Muscle of leg (tissue), 11 donors: Measurements from ENCODE around the gene SMG7. TPM values are rescaled to one million over a fixed set of nuclear protein-coding genes. Genes with fewer than 3 reads are reported as not detected.

ENCODE experiments used
- DNase-seq: peaks from one replicate; pipeline ENCODE4 v3.0.0; 2013
- H3K27ac ChIP-seq: one replicate; pipeline ENCODE4 v1.5.1; 2013; ENCODE audit warnings: mild to moderate bottlenecking, low read length, control low read depth
- H3K27me3 ChIP-seq: one replicate; pipeline ENCODE4 v1.6.1; 2013; ENCODE audit warnings: low read length; ENCODE audit not compliant: control insufficient read depth, insufficient read depth
- H3K36me3 ChIP-seq: one replicate; pipeline ENCODE4 v1.6.1; 2013; ENCODE audit warnings: low read length; ENCODE audit not compliant: control insufficient read depth, insufficient read depth
- H3K4me1 ChIP-seq: one replicate; pipeline ENCODE4 v1.6.1; 2013; ENCODE audit warnings: low read length; ENCODE audit not compliant: control insufficient read depth, insufficient read depth
- H3K4me3 ChIP-seq: one replicate; pipeline ENCODE4 v1.5.1; 2013; ENCODE audit warnings: low read length, control low read depth
- H3K9me3 ChIP-seq: replicated peaks from 2 replicates; pipeline ENCODE4 v1.6.1; 2013; ENCODE audit warnings: low read depth, low read length; ENCODE audit not compliant: control insufficient read depth
- WGBS: methylation state at CpG from one replicate; pipeline ENCODE4 v1.1.5; 2013; ENCODE audit warnings: missing lambda C conversion rate; ENCODE audit not compliant: insufficient coverage; 5-methylcytosine and 5-hydroxymethylcytosine counted together
- polyA plus RNA-seq, 8 donors: library from polyadenylated mRNA; unstranded; fragments of 120-200 nt; gene quantifications; one replicate each; pipeline versions ENCODE4 v1.2.1 to v1.2.3, GENCODE V29; 2013; ENCODE audit warnings: inconsistent platforms in 1 of 8, low replicate concordance in 1 of 8; ENCODE audit not compliant: insufficient read length in 8 of 8, insufficient read depth in 1 of 8
- total RNA-seq: library from RNA; stranded (reverse); fragments of 120-200 nt; gene quantifications from one replicate; pipeline ENCODE4 v1.2.4, GENCODE V29; 2013

Gene SMG7
- total and polyA plus RNA-seq, 9 donors = 14.7 to 37.6 (median 31.3) TPM

DNA sequence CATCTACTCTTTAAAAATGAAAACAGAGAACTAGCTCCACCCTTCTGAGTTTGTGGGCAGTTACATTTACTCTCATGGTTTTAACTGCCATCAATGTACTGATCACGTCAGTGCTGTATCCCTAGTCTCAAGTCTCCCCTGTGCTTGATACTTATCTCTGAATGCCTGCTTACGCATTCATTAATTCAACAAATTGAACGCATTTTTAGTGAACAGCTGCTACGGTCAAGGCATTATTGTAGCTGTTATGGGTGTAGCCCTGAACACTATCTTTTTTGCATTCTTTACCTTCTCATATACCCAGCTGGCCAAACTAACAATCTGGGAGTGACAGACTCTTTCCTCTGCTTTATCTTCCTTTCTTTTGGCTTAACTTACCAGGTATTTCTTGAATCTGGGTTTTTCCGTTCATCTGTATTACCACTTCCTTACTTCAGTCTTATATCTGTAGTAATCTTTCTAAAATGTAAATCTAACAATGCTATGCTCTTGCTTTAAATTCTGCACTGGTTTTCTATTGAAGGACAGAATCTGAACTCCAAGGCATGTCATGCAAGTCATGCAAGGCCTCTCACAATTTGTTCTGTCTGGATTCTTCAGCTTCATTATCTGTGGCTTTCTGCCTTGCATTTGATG lies 33.3 kb downstream of the SMG7 start:
- no peaks in the 10 kb centered on the region for H3K36me3 ChIP-seq
- no peak overlapping the region for H3K27ac ChIP-seq
- no peak for DNase-seq
- no peak overlapping the region for H3K4me3 ChIP-seq
- 100% methylated on average over 1 of the region's 5 CpGs for WGBS
- no peaks in the 10 kb centered on the region for H3K27me3 ChIP-seq
- H3K9me3 ChIP-seq = no peaks in the 10 kb centered on the region
- H3K4me1 ChIP-seq = no peaks in the 10 kb centered on the region

DNA sequence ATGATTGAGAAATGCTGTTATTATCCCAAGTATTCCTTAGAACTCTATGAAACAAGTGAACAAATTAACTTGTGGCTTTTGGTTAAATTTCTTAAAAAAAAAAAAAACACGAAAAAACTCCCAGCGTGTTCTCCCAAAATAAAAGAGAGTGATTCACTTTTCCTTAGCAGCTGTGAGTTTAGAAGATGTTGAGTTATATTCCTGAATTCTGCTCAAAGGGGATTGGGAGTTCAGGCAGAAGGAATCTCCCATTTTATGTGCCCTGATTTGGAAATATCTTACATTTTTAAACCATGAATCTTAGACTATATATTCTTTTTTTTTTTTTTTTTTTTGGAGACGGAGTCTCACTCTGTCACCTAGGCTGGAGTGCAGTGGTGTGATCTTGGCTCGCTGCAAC lies 34.3 kb downstream of the SMG7 start:
- no peak overlapping the region for H3K27ac ChIP-seq
- H3K4me3 ChIP-seq = no peak overlapping the region
- H3K4me1 ChIP-seq = no peaks in the 10 kb centered on the region
- no peaks in the 10 kb centered on the region for H3K27me3 ChIP-seq
- no peaks in the 10 kb centered on the region for H3K36me3 ChIP-seq
- WGBS = 100% methylated on average over 1 of the region's 4 CpGs
- no peaks in the 10 kb centered on the region for H3K9me3 ChIP-seq
- no peak for DNase-seq

DNA sequence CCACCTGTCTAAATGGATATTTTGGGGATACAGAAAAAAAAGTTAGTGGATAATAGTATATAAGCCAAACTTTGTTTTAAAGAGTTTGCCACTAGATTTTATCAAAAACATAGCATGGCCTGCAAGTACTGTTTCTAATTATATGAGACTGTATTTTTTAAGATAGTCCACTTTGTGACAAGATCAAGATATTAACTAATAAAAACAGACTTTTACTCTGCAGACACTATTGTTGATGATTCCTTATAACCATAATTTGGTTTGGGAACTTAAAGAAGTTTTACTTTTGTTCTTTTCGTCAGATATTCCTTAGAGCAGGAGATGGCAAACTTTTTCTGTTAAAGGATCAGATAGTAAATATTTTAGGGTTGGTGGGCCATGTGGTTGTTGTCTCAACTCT lies 36.4 kb downstream of the SMG7 start:
- DNase-seq = no peak
- Histone ChIP-seq H3K36me3 (no peaks in the 10 kb centered on the region), H3K4me3 (no peak overlapping the region), H3K27me3 (no peaks in the 10 kb centered on the region), H3K4me1 (no peaks in the 10 kb centered on the region), H3K9me3 (no peaks in the 10 kb centered on the region), H3K27ac (no peak overlapping the region)
- WGBS = no CpG with 5 or more reads among the region's 1 CpG

DNA sequence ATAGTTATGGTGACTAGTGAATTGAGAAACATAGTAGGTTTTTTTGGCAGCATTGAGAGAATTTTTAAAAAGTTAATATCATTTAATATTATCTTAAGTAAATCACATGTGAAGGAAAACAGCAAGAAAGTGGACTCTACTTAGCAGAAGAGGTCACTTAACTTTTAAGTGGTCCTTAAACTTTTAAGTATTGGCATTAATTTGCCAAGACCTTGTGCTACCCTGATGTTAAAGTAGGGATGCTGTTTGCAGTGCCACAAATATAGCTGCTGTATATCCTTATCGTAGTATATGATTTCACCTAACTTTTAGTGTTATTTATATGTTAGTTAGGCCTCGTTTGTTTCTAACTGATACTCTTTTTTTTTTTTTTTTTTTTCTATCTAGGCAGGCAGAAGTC lies 40.2 kb downstream of the SMG7 start:
- Histone ChIP-seq H3K9me3 (no peaks in the 10 kb centered on the region), H3K27ac (no peak overlapping the region), H3K4me3 (no peak overlapping the region), H3K4me1 (no peaks in the 10 kb centered on the region), H3K36me3 (peaks cover 1% of the 10 kb centered on the region), H3K27me3 (no peaks in the 10 kb centered on the region)
- no peak for DNase-seq
- no CpG with 5 or more reads among the region's 2 CpGs for WGBS

DNA sequence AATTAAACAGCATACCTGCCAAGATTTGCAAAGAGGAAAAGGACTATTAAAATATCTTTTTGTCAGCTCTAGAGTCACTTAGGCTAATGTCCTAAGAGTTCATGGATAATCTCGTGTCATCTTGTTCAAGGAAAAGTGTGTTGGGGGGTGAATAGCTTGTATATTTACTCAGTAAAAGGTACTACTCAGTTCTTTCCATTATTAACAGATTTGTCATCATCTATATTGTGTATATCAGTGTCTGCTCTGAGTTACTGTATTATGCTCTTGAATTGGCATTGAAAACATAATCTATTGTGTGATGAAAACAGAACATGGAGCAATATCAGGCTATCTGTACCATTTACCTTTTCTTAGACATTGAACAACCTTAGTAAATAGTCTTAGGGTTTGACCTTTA lies 41.9 kb downstream of the SMG7 start:
- H3K27ac ChIP-seq = no peak overlapping the region
- H3K36me3 ChIP-seq = peaks cover 8% of the 10 kb centered on the region
- no peak overlapping the region for H3K4me3 ChIP-seq
- no peak for DNase-seq
- WGBS = no CpG with 5 or more reads among the region's 1 CpG
- H3K27me3 ChIP-seq = no peaks in the 10 kb centered on the region
- no peaks in the 10 kb centered on the region for H3K4me1 ChIP-seq
- no peaks in the 10 kb centered on the region for H3K9me3 ChIP-seq

DNA sequence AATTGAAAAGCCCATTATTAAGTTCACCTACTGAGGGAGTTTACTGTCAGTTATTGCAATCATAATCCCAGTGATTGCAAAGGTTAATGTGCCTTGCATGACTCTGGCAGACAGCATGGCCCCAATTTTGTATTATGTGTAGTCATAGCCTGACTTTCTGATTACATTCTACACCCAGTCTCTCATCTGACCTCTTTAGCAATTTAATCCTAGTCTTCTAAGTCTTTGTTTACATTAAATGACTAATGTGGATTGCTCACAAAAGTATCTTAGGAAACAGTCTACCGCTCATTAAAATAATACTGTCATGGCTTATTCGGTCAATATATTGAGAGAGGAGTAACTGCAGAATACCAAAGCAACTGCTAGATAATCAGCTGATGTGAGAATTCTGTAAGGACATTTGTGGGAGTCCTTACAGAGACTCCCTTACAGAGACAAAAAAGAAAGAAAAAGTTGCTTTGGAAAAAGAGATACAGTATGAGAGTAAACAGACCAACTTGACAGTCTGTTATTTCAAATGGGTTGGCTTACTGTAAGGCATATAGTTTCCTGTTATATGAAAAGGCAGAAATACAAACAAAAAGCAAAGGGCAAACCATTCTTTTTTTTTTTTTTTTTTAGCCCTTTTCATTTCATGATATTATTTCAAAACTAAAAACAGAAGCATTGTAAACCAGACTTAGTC lies 42.8 kb downstream of the SMG7 start:
- Histone ChIP-seq H3K9me3 (no peaks in the 10 kb centered on the region), H3K4me3 (no peak overlapping the region), H3K27me3 (no peaks in the 10 kb centered on the region), H3K27ac (no peak overlapping the region), H3K36me3 (peaks cover 8% of the 10 kb centered on the region), H3K4me1 (no peaks in the 10 kb centered on the region)
- no peak for DNase-seq
- no CpG with 5 or more reads among the region's 2 CpGs for WGBS

DNA sequence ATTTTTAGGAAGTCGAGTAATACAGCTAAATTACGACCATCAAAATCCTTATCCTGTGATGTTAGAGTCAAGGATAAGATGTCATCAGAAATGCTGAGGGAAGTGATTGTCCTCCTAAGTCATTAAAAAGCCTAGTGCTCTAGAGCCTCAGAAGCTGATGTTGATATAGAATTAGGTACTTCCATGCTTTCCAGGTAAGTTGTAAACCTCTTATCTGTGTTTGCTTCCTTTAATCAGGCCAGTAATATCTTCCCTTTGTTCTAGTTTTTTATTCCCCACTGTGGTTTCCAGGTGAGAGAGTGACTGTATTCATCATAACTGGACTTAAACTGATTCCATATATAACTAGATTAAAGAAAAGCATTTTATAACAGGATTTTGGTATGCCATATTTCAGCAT lies 44.4 kb downstream of the SMG7 start:
- Histone ChIP-seq H3K4me3 (no peak overlapping the region), H3K36me3 (peaks cover 14% of the 10 kb centered on the region), H3K4me1 (no peaks in the 10 kb centered on the region), H3K27me3 (no peaks in the 10 kb centered on the region), H3K27ac (no peak overlapping the region), H3K9me3 (no peaks in the 10 kb centered on the region)
- WGBS = no CpG with 5 or more reads among the region's 2 CpGs
- no peak for DNase-seq

DNA sequence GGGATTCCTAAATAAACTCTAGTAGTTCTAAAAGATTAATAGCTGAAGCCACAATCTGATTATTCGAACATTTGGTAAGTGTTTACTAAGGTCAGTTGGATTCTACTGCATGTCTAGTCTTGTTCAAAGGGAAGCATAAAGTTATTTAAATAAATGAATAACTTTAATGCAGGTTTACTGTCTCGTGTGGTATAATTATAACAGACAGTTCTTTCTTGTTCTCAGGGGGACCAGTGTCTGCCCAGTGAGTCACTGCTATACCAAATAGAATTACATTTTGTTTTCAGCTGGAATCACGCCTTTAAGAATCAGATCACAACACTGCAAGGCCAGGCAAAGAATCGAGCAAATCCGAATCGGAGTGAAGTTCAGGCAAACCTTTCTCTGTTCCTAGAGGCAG lies 45.1 kb downstream of the SMG7 start:
- no peak for DNase-seq
- Histone ChIP-seq H3K36me3 (peaks cover 14% of the 10 kb centered on the region), H3K9me3 (no peaks in the 10 kb centered on the region), H3K4me3 (no peak overlapping the region), H3K4me1 (no peaks in the 10 kb centered on the region), H3K27me3 (no peaks in the 10 kb centered on the region), H3K27ac (no peak overlapping the region)
- WGBS = 100% methylated on average over 1 of the region's 6 CpGs

DNA sequence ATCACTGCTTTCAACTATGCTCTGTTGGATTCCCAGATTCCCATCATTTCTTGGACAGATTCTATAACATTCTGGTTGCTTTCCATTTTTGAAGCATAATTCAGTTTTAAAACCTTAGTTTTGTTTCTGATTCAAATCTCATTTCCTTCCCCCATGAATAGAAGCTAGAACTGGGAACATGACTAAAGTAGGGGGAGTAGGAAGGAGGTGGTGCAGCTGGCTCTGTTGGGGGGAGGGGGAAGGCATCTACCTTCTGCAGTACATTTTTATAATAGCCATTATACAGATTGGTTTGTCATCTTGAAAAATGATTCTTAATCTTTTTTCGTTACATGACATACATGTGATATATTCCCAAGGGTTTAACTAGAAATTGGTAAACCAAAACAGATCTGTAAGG lies 48.1 kb downstream of the SMG7 start:
- WGBS = no CpG with 5 or more reads among the region's 1 CpG
- Histone ChIP-seq H3K27ac (no peak overlapping the region), H3K27me3 (no peaks in the 10 kb centered on the region), H3K9me3 (no peaks in the 10 kb centered on the region), H3K4me3 (no peak overlapping the region), H3K36me3 (peaks cover 14% of the 10 kb centered on the region), H3K4me1 (no peaks in the 10 kb centered on the region)
- no peak for DNase-seq

DNA sequence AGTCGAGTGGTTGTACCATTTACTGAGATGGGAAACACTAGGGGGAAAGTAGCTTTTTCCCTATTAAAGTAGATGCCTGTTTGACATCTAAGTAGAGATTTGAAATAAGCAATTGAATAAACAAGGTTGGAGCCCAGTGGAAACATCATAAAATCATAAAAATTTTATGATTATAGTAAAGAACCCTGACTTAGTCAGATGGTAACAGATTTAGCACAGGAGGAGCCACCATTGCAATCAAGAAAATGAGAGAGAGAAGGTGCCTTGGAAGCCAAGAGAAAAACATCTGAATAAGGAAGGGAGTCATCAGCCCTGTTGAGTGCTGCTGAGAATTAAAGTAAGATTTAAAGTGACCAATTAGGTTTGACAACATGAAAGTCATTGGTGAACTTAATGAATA lies 49.8 kb downstream of the SMG7 start:
- Histone ChIP-seq H3K4me1 (no peaks in the 10 kb centered on the region), H3K9me3 (no peaks in the 10 kb centered on the region), H3K27me3 (no peaks in the 10 kb centered on the region), H3K36me3 (peaks cover 14% of the 10 kb centered on the region), H3K27ac (no peak overlapping the region), H3K4me3 (no peak overlapping the region)
- no peak for DNase-seq
- no CpG with 5 or more reads among the region's 1 CpG for WGBS
